ENCODE measurements around the gene LINC01488.

The LINC01488 gene

DNA sequence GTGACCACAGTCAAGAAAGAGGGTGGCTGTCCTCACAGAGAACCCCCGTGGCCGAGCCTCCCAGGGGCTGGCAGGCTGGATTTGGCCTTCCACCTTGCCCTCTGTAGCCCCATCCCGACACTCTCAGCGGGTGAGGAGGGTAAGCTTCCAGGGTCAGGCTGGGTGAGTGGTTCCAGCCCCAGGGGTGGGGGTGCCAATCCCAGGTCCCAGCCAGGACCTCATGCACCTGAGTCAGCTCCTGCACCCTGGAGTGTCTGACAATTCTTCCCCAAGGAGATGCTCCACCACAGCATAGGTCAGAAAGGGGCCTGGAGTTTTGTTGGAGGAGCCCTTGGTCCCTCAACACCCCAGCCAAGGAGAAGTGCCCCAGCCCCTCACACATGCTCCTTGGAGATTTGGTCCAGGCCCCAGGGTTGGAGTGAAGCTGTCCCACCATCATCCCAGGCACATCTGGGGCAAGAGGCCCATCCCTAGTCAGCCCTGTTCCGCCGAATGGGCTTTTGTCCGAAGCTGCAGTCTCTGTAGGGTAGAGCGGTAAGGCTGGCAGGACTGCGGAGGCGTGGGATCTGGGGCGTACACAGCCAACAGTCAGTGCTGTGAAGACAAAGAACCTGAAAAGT lies 8.4 kb downstream of the LINC01488 start:
- H3K4me1 ChIP-seq = no peaks in the 10 kb centered on the region
- H2AFZ ChIP-seq = no peak overlapping the region
- H3K79me2 ChIP-seq = no peaks in the 10 kb centered on the region
- no peak overlapping the region for H3K4me2 ChIP-seq (ENCODE audit: low read length)
- H3K36me3 ChIP-seq (ENCODE audit: control insufficient read depth, insufficient read depth, low read length) = no peaks in the 10 kb centered on the region
- H3K9ac ChIP-seq = no peak overlapping the region
- no peak overlapping the region for H3K4me3 ChIP-seq (ENCODE audit: low read depth, low read length)
- TF ChIP-seq, protein P1, sequence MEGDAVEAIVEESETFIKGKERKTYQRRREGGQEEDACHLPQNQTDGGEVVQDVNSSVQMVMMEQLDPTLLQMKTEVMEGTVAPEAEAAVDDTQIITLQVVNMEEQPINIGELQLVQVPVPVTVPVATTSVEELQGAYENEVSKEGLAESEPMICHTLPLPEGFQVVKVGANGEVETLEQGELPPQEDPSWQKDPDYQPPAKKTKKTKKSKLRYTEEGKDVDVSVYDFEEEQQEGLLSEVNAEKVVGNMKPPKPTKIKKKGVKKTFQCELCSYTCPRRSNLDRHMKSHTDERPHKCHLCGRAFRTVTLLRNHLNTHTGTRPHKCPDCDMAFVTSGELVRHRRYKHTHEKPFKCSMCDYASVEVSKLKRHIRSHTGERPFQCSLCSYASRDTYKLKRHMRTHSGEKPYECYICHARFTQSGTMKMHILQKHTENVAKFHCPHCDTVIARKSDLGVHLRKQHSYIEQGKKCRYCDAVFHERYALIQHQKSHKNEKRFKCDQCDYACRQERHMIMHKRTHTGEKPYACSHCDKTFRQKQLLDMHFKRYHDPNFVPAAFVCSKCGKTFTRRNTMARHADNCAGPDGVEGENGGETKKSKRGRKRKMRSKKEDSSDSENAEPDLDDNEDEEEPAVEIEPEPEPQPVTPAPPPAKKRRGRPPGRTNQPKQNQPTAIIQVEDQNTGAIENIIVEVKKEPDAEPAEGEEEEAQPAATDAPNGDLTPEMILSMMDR (IDR thresholded peaks at IDR 0.05) = no peak
- no peaks in the 10 kb centered on the region for H3K27me3 ChIP-seq (ENCODE audit: control insufficient read depth, insufficient read depth, low read length)
- H3K27ac ChIP-seq = no peak overlapping the region
- H3K9me3 ChIP-seq (ENCODE audit: control insufficient read depth, low read length) = no peaks in the 10 kb centered on the region

DNA sequence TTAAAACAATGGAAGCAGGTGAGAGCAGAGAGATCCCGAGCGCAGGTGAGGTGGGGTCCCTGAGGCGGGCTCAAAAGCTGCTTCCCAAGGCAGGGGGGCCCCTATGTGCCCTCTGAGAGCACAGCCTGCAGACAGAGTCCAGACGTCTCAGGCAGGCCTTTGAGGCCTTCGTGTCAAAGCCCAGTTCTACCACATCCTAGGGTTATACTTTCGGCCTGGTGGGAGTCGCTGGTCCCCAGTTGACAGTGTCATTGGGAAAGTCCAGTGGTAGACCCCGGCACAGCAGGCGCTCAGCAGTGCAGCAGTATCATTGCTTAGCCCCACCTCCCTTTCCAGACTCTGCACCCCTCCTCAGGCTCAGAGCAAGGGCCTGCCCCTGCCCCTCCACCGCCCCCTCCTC lies 9.1 kb downstream of the LINC01488 start:
- H3K27me3 ChIP-seq (ENCODE audit: control insufficient read depth, insufficient read depth, low read length) = no peaks in the 10 kb centered on the region
- no peak overlapping the region for H3K9ac ChIP-seq
- TF ChIP-seq, protein P1 (IDR thresholded peaks at IDR 0.05) = no peak
- H3K4me2 ChIP-seq (ENCODE audit: low read length) = no peak overlapping the region
- no peaks in the 10 kb centered on the region for H3K79me2 ChIP-seq
- no peak overlapping the region for H3K27ac ChIP-seq
- H3K36me3 ChIP-seq (ENCODE audit: control insufficient read depth, insufficient read depth, low read length) = no peaks in the 10 kb centered on the region
- H2AFZ ChIP-seq = no peak overlapping the region
- no peak overlapping the region for H3K4me3 ChIP-seq (ENCODE audit: low read depth, low read length)
- H3K9me3 ChIP-seq (ENCODE audit: control insufficient read depth, low read length) = no peaks in the 10 kb centered on the region
- H3K4me1 ChIP-seq = no peaks in the 10 kb centered on the region

DNA sequence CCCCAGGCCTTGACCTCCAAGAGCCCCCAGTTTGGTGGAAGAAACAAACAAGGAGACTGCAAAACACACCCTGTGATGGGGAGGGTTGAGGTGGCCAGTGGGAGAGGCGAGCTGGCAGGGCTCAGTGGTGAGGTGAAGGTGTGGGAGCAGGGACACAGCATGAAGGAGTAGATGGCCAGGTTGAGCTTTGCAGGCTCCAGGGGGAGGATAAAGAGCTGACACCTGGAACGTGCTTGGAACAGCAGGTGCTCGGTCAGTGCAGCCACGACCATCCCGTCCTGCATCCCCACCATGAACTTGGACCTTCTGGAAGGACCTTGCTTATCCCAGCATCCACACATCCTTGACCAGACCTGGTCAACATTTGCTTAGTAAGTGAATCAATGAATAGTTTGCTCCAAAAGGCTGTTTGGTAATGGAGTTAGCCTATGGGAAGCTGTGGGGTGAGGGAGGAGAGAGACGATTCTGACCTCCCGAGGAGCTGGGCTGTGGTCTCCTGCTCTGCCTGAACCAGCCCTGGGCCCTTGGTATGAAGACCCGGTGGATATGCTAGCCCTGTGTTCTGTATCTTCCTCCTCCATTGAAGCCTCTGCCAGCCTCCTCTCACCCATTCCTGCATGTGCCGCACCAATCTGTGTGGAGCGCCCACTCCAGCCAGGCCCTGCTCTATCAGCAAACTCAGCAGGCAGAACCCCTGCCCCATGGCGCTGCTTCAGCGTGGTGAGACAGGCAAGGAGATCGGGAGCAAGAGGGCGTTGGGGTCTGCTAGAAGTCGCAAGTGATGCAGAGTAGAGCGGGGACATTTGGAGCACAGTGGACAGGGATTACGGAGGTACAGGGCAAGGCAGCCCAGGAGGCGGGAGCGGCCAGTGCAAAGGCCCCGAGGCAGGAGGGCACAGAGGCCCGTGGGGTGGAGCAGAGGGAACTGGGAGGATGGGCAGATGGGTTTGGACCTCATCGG lies 9.9 kb downstream of the LINC01488 start:
- H3K4me3 ChIP-seq (ENCODE audit: low read depth, low read length) = no peak overlapping the region
- H3K27me3 ChIP-seq (ENCODE audit: control insufficient read depth, insufficient read depth, low read length) = no peaks in the 10 kb centered on the region
- no peaks in the 10 kb centered on the region for H3K36me3 ChIP-seq (ENCODE audit: control insufficient read depth, insufficient read depth, low read length)
- H3K27ac ChIP-seq = no peak overlapping the region
- H2AFZ ChIP-seq = no peak overlapping the region
- H3K4me2 ChIP-seq (ENCODE audit: low read length) = no peak overlapping the region
- no peaks in the 10 kb centered on the region for H3K9me3 ChIP-seq (ENCODE audit: control insufficient read depth, low read length)
- no peaks in the 10 kb centered on the region for H3K4me1 ChIP-seq
- H3K79me2 ChIP-seq = no peaks in the 10 kb centered on the region
- TF ChIP-seq, protein P1 (IDR thresholded peaks at IDR 0.05) = no peak
- no peak overlapping the region for H3K9ac ChIP-seq

DNA sequence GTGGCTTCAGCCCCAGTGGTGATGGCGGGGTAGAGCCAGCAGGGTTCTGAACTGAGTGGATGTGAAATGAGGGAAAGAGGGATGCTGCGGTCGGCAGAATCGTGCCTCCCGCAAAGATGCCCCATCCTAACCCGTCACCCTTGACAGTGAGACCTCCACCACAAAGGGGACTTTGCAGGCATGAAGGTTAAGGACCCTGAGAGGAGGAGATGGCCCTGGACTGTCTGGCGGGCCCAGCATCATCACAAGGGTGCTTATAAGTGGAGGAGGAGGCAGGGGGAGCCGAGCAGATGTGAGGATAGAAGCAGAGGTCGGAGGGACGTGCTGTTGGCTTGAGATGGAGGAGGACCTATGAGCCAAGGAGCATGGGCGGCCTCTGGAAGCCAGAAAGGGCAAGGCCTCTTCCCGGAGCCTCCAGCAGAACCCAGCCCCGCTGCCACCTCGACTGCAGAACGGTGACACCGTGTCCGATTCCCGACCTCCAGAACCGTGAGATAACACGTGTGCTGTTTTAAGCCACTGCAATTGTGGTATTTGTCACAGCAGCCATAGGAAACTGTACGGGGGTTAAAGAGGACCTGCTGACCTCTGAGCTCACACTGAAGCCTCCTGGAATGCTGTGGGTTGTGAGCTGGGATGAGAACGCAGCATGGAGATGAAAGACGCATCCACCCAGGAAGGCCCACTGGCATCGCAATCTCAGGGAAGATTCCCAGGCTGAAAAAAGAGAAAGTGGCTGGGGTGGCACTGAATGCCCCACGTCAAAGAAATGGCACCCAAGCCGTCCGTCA lies 10.9 kb downstream of the LINC01488 start:
- no peaks in the 10 kb centered on the region for H3K27me3 ChIP-seq (ENCODE audit: control insufficient read depth, insufficient read depth, low read length)
- no peaks in the 10 kb centered on the region for H3K4me1 ChIP-seq
- no peaks in the 10 kb centered on the region for H3K9me3 ChIP-seq (ENCODE audit: control insufficient read depth, low read length)
- no peaks in the 10 kb centered on the region for H3K79me2 ChIP-seq
- no peaks in the 10 kb centered on the region for H3K36me3 ChIP-seq (ENCODE audit: control insufficient read depth, insufficient read depth, low read length)
- TF ChIP-seq, protein P1 (IDR thresholded peaks at IDR 0.05) = no peak
- no peak overlapping the region for H3K27ac ChIP-seq
- no peak overlapping the region for H3K9ac ChIP-seq
- H3K4me3 ChIP-seq (ENCODE audit: low read depth, low read length) = no peak overlapping the region
- no peak overlapping the region for H3K4me2 ChIP-seq (ENCODE audit: low read length)
- H2AFZ ChIP-seq = no peak overlapping the region

All from parathyroid adenoma (tissue), 2 donors.